GM19455 (cell line): Measurements from ENCODE around the gene CCDC158.
"Not testable (repeated sequence)": the region's sequence is repeated elsewhere in the genome, so short reads cannot be mapped to it uniquely, and the experiment has no call there.

ENCODE experiments used
- ATAC-seq: cut with Tn5 transposase; IDR thresholded peaks from one replicate; pipeline ENCODE4 v1.9.1; 2021; ENCODE audit not compliant: unreplicated experiment

Gene CCDC158

DNA sequence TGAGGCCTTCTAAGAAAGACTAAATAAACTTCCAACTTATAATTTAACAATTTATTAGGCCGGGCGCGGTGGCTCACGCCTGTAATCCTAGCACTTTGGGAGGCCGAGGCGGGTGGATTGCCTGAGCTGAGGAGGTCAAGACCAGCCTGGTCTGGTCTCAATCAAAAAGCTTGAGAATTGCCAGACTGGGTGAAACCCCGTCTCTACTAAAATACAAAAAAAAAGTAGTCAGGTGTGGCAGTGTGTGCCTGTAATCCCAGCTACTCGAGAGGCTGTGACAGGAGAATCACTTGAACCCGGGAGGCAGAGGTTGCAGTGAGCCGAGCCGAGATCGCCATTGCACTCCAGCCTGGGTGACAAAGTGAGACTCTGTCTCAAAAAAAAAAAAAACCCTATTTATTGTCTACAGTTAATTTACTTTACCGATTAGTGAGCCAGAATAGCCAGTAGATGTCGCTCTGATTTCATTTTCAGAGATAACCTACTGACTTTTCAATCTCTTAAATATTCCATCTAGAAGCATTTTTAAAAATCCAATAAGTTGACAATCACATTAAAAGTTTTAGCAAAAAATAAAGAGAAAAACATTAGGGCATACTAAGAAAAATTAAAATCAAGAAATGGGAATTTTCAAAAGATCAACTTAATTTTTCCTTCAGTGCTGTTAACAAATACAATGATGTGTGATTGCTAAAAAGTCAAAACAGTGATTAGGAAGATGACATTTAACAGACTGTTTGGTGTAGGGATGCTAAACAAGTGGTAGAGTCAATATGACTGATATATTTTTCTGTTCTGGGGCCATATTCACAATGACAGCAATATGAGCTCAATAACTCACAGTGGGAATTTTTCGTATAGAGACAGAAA lies 9.8 kb upstream of the CCDC158 start:
- no peak for ATAC-seq

DNA sequence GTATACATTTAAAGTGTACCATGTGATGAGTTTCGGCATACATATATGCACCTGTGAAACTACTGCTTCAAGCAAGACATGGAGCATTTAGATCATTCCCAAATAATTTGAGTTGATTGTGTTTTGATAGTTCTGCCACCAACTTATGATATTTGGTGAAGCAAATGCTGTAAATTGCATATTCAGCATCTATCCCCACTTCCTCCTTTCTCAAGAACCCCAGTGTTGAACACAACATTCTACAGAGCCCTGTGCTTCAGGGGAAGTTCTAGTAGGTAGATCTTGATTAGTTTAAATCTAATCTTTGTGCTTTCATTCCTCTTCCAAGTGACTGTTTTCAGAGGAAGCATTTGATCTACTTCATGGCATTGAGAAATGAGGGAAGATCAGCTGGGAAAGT lies 8.7 kb upstream of the CCDC158 start:
- no peak for ATAC-seq

DNA sequence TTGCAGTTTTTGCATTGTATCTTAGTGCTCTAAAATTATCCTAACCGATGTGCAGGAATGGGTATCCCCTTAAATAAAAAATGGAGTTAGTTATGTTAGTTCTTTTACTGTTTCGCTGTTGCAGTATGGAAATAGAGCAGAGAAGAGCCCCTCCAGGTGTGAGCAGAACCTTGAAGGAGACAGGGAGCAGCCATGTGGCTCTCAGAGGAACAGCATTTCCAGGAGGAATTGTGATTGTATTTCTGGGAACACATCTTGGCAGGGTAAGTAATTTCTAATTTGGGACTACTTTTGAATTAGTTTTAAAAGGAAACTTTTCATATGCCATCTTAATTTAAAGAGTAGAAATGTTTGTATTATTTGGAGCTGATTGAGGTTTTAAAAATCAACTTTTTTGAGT lies 5.3 kb upstream of the CCDC158 start:
- no peak for ATAC-seq

DNA sequence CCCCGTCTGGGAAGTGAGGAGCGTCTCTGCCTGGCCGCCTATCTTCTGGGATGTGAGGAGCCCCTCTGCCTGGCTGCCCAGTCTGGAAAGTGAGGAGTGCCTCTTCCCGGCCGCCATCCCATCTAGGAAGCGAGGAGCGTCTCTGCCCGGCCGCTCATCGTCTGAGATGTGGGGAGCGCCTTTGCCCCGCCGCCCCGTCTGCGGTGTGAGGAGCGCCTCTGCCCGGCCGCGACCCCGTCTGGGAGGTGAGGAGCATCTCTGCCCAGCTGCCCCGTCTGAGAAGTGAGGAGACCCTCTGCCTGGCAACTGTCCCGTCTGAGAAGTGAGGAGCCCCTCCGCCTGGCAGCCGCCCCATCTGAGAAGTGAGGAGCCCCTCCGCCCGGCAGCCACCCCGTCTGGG lies 2.2 kb upstream of the CCDC158 start:
- ATAC-seq: not testable (repeated sequence)

DNA sequence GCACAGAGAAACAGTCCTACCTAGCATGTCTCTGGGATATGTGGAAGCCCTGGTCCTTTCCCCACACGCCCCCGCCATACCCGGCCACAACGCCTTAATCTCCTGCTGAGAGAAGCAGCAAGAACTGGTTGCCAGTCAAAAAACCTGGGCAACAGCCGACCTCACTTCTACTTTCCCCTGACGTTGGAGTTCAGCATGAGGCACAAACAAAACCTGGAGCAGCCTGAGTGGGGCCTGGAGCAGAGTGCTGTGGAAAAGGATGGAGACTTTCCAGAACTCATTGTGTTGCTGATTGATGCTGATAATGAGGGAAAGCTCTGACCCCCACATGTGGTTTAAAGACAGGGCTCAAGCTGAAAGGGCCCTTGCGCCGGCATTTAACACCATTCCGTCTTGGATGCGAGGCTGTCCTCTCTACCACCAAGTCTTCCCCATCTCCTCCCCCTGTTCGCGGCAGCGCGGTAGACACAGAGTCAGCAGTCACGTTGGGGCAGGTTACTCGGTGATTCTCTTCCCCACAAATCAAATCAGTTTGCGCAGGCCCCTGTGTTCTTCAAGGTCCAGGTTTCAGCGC lies 666 bp downstream of the CCDC158 start:
- no peak for ATAC-seq

DNA sequence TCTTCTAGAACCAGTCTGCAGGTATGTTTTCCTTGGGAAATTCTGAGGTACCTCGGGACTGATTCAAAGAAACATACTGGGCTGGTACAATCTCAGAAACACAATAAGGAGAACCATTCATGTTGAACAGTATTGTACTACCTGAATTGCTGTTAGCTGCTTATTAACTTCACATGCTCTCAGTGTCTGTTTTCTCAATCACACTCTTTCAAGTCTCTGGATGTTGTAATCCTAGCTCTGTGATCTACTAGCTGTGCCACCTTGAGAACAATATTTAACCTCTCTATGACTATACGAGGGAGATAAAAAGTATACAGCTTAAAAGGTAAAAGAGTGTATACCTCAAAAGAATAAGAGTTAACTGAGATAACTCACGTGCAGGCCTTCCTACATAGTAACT lies 10.3 kb downstream of the CCDC158 start:
- ATAC-seq: no peak

DNA sequence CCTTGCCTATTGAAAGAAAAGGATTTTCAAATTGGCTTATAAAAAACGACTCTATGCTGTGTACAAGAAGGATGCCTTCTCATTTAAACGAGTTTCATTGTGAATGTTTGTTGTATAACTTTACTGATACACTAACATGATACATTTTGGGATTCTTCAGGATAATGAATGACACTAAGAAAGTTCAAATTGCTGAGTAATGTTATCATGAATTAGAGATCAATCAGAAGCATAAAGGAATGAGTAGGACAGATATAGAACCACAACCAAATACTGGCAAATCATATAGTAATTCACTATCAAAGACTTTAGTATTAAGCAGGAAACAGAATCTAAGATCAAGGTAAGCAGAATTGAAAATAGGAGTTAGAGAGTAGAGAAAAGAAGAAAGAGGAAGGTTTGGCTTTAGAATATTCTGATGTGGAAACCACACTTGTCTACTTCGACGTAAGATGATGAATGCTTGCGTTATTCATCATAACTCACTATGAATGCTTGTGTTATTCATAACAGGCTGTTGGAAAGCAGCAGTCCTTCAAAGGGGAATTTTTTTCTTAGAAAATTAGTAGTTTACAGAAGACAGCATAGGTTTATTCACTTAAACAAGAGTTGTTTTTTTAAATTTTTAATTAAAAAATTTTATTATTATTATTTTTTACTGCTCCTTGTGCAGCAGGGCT lies 13.4 kb downstream of the CCDC158 start:
- ATAC-seq: no peak

DNA sequence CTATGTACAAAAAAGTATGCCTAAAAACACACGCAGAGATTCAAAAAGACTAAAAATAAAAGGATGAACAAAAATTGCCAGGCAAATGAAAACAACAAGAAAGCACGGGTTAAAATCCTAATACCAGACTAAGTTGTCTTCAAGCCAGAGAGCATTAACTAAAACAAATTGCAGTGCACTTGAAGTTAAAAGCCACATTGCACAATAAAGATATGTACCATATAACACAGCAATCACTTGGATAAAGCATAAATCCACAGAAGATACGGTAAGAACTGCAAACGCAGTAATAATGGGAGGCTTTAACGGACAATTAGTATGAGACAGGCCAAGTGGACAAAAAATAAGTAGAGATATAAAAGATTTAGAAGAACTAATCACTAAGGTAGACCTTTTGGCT lies 14.9 kb downstream of the CCDC158 start:
- no peak for ATAC-seq

DNA sequence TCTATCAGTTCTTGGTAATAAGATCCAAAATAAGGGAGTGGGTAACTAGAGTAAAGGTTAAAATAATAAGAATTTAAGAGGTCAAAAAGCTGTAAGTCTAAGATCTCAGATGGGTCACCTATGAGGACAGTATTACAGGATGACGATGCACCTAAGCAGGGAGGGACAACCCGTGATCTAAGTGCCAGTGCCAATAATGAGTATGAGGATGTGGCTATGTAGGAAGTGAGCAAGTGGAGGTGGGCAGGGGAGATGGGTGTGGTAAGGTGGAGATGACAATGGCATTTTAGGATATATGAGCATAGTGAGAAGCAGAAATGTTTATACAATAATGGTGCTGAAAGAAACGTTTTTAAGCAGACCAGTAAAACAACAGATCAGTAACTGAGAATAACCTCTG lies 19.3 kb downstream of the CCDC158 start:
- ATAC-seq: no peak

DNA sequence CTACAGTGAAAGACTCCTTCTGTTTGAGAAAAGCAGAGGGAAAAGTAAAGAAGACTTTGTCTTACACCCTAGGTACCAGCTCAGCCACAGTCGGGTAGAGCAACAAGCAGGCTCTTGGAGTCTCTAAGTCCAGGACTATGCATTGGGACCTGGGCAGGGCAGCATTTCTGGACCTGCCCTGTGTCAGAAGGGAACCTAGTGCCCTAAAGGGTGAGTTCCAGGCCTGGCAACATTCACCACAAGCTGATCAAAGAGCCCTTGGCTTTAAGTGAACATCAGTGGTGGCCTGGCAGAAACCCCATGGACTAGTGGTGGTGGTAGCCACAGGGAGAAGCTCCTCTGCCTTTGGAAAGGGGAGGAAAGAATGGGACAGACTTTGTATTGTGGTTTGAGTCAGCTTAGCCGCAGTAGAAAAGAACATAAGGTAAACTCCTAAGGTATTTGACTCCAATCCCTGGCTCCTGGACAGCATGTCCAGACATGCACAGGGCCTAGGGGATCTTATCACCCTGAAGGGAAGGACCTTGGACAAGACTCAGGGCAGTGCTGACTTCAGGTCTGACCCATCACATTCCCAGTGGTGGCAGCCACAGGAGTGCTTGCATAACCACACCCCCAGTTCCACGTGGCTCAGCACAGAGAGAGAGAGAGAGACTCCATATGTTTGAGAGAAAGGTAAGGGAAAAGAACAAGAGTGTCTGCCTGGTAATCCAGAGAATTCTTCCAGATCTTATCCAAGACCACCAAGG lies 32.6 kb downstream of the CCDC158 start:
- ATAC-seq: no peak

DNA sequence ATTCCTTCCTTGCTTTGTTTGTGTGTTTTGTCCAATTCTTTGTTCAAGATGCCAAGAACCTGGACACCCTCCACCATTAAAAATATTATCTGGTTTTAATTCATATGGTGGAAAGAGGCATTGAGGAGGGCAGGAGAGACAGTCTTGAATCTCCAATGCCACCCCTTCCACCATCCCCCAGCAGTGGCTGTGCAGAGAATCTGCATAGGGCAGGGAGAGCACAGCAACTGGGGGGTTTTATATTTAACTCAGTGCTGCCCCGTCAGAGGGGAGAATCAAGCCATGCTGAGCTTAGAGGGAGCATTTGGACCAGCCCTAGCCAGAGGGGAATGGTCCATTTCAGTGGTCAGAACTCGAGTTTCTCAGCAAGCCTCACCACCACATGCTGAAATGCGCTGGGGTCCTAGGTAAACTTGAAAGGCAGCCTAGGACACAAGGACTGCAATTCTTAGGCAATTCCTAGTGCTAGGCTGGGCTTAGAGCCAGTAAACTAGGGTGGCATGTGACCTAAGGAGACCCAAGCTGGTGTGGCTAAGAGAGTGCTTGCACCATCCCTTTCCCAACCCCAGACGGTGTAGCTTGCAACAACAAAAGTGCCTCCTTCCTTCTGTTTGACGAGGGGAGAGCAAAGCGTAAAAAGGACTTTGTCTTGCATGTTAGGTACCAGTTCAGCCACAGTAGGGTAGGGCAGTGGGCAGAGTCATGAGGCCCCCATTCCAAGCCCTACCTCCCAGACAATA lies 34.2 kb downstream of the CCDC158 start:
- ATAC-seq: no peak

DNA sequence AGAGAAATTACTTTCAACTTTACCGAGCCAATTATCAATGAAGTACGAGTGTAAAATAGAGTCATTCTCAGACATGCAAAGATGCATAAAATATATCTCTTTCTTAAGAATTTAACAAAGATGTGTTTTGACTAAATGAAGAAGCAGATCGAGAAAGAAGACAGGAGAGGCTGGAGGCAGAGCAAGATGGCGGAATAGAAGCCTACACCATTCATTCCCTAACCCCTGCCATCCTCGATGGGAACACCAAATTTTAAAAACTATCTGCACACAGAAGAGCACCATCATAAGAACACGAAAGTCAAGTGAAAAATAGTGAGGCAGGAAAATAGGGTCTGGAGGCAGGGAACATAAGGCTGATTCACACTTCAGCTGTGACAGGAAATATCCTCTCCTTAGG lies 35.0 kb downstream of the CCDC158 start:
- ATAC-seq: no peak

DNA sequence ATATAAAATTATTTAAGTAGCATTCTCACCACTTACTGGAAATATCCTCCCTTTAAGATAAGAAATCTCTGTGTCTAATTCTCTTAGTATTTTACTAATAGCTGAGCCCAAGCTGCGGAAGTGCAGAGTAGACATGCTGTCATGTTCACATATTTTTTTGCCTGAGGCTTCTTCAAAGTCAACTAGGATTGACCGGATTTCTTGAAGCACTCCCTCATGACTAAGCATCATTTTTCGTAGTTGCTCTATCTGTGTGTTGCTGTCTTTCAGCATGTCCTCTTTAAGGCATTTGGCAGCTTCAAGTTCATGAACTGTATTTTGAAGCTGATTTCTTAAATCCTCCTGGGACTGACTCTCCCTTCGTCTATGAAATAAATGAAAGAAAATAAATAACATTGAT lies 36.9 kb downstream of the CCDC158 start:
- ATAC-seq: no peak

DNA sequence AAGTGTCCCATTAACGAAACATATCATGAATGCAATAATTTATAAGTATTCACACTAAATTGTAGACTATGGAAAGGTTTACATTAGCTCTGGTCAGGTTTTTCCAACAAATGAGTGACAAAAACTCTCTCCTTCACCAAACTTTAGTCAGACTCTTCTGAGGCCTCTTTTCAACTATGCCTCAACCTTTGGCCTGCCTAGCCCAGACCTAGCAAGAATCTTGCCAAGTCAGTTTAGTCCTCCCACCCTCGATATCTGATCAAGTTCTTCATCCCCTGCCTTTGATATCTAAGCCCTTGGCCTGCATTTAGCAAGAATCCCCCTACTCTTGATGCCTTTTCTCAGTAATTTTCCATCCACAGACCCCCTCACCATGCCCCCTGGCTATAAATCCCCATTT lies 37.9 kb downstream of the CCDC158 start:
- ATAC-seq: no peak

DNA sequence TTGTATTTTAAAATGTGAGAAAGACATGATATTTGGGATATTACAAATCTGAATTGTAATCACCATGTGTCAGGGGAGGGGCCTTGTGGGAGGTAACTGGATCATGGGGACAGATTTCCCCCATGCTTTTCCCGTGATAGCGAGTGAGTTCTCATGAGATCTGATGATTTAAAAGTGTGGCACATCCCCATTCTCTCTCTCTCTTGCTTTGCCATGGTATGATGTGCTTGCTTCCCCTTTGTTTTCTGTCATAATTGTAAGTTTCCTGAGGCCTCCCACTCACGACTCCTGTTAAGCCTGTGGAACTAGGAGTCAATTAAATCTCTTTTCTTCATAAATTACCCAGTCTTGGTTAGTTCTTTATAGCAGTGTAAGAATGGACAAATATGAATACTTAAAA lies 39.0 kb downstream of the CCDC158 start:
- ATAC-seq: no peak

DNA sequence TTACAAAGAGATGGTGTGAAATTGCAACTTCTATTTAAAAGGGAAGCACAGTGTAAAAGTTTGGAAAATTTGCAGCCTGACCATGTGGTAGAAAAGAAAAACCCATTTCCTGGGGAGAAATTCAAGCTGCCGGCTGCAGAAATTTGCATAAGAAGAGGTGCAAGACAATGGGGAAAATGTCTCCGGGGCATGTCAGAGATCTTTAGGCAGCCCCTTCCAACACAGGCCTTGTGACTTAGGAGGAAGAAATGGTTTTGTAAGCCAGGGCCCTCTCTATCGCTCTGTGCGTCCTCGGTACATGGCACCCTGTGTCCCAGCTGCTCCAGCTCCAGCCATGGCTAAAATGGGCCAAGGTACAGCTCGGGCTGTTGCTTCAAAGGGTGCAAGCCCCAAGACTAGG lies 40.4 kb downstream of the CCDC158 start:
- ATAC-seq: no peak

DNA sequence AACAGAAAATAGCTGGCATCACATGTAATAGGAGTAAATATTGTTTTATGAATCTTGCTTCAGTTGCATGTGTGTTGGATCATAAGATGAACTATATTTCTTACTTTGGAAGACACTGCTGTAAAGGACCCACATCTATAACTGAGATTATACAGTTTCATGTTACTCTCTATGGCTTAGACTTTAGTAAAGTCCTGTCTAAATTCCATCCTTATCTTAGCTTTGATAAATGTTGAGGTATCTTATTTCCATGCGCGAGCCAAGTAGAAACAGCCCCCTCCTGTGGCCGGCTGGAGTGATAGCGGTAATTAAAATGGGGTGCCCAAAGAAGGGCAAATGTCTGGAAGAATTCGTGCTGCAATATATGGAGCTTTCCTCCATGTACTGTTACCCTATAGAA lies 43.0 kb downstream of the CCDC158 start:
- ATAC-seq: no peak

DNA sequence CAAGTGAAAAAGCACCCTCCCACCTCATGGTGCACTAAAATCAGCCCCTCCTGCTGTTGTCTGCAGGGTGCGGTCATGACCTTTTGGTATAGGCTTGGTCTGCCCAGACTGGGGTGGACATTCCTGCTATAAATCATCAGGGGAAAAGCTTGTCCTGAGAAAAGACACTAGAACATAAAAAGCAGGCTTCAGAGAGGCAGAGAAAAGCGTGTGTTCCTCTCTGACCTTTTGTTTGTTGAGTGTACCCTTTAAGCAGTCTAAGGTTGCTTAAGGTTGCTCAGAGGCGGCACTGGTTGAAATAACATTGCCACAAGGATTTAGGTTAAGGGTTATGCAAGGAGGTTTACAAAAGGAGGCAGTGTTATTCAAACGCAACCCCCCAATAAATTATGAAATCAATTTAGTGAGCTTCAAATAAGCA lies 43.5 kb downstream of the CCDC158 start:
- ATAC-seq: no peak

DNA sequence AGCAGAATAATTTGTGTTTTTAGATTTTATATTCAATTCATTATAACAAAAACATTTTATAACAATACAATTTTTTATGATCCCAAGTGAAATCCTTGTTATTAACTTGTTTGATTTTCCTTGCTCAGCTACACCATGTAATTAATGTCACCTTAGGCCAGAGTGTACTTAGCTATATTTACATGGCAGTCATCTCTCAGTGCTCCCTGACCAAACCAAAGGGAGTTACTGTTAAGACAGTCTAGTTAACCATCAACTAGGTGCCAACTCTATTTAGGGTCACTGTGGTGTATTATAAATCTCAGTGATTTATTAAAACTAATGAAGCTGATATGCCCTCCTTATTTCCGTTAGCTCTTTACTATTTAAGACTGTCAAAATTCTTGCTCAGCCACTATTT lies 44.4 kb downstream of the CCDC158 start:
- no peak for ATAC-seq

DNA sequence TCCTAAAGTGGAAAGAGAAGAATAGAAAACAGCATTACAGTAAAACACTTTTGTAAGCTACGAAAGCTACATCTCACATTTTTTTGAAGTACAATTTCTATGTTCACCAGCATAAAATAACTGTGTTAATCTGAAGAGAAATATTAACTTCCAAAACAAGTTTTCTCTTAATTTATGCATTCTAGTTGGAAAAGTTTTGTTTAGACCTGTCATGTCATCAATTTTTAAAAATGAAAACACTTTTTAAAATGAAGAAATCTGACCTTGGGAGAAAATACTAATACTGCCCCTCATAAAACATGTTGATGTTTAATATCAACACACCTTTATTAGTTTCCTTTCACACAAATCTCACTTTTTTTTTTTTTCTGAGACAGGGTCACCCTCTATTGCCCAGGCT lies 45.2 kb downstream of the CCDC158 start:
- no peak for ATAC-seq

DNA sequence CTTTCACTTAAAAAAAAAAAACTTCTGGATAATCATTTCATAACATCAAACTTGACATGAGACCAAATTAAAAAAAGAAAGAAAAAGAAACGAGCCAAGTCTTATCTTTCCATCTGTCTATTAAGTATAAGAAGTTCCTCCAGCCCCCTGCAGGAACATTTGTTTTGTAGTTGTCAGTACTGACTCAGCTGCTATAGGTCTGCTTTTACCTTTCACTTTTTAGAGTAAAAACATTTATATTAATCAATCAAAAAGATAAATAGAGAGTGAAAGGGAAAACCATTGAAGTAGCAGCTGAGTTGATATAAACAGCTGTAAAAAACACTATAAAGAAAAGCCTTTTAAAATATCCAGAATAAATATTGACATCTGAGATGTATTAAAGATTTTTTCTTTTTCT lies 46.1 kb downstream of the CCDC158 start:
- ATAC-seq: no peak
